Amygdala (tissue), 56 donors: ENCODE measurements around the gene C1orf115.
A peak's percentile ranks its signal among the peaks of the same experiment; 100 is the strongest.

Experiments
- DNase-seq, 56 donors: peaks; one replicate each; lab custom pipeline; 2025; lab: John Stamatoyannopoulos, UW

The C1orf115 gene

GRCh38 chr1:220692436-220693228 lies 2.5 kb downstream of the C1orf115 start:
- no peak for DNase-seq

GRCh38 chr1:220694866-220695382 lies 4.8 kb downstream of the C1orf115 start:
- no peak for DNase-seq

GRCh38 chr1:220695426-220695825 lies 5.3 kb downstream of the C1orf115 start:
- DNase-seq = no peak

- DNase-seq = no peak
Measured at GRCh38 chr1:220696226-220696862, 6.2 kb downstream of the C1orf115 start.

GRCh38 chr1:220696863-220697231 lies 6.7 kb downstream of the C1orf115 start:
- peak in 11 of 56 donors; percentile 9 to 61 (median 26) for DNase-seq

- no peak for DNase-seq
Measured at GRCh38 chr1:220697326-220697725, 7.2 kb downstream of the C1orf115 start.

- DNase-seq = no peak
Measured at GRCh38 chr1:220698607-220699016, 8.4 kb downstream of the C1orf115 start.

GRCh38 chr1:220699044-220699443 lies 8.9 kb downstream of the C1orf115 start:
- DNase-seq = no peak

GRCh38 chr1:220700556-220701179 lies 10.5 kb downstream of the C1orf115 start:
- DNase-seq = peak in 2 of 56 donors; percentile 3 to 13

GRCh38 chr1:220701974-220702373 lies 11.8 kb downstream of the C1orf115 start:
- no peak for DNase-seq

- no peak for DNase-seq
Measured at GRCh38 chr1:220702733-220703270, 12.6 kb downstream of the C1orf115 start.

GRCh38 chr1:220703305-220703704 lies 13.1 kb downstream of the C1orf115 start:
- no peak for DNase-seq

- no peak for DNase-seq
Measured at GRCh38 chr1:220705782-220706181, 15.6 kb downstream of the C1orf115 start.

GRCh38 chr1:220706480-220706879 lies 16.3 kb downstream of the C1orf115 start:
- no peak for DNase-seq

GRCh38 chr1:220707160-220707559 lies 17.0 kb downstream of the C1orf115 start:
- DNase-seq = no peak

GRCh38 chr1:220708244-220708643 lies 18.1 kb downstream of the C1orf115 start:
- no peak for DNase-seq

- DNase-seq = no peak
Measured at GRCh38 chr1:220708936-220709801, 19.0 kb downstream of the C1orf115 start.

GRCh38 chr1:220710333-220710732 lies 20.2 kb downstream of the C1orf115 start:
- DNase-seq = no peak

GRCh38 chr1:220711056-220711809 lies 21.1 kb downstream of the C1orf115 start:
- no peak for DNase-seq
